ENCODE data around the gene ADAD2.

Gene ADAD2

GRCh38 chr16:84226026-84226425, 35.1 kb downstream of the ADAD2 start:
- DNase-seq, result no peak

- no peak for DNase-seq
Observed at GRCh38 chr16:84227548-84227947, 36.6 kb downstream of the ADAD2 start.

- DNase-seq, result peak; percentile 69 to 74
Observed at GRCh38 chr16:84228256-84228838, 37.4 kb downstream of the ADAD2 start.

GRCh38 chr16:84229471-84229870, 38.5 kb downstream of the ADAD2 start:
- no peak for DNase-seq

- DNase-seq, result no peak
Observed at GRCh38 chr16:84232060-84232459, 41.1 kb downstream of the ADAD2 start.

GRCh38 chr16:84232969-84233368, 42.0 kb downstream of the ADAD2 start:
- no peak for DNase-seq

GRCh38 chr16:84233748-84234147, 42.8 kb downstream of the ADAD2 start:
- no peak for DNase-seq

- DNase-seq, result no peak
Observed at GRCh38 chr16:84234321-84235241, 43.6 kb downstream of the ADAD2 start.

- DNase-seq, result no peak
Observed at GRCh38 chr16:84236671-84237070, 45.7 kb downstream of the ADAD2 start.

GRCh38 chr16:84237994-84238750, 47.2 kb downstream of the ADAD2 start:
- no peak for DNase-seq

GRCh38 chr16:84239141-84239769, 48.3 kb downstream of the ADAD2 start:
- peak in 1 of 2 experiments; percentile 66 for DNase-seq

GRCh38 chr16:84239909-84240308, 49.0 kb downstream of the ADAD2 start, which contains the start of gene KCNG4:
Gene KCNG4 (minus strand): TSS chr16:84240012. CDS start chr16:84237485, 2,527 bp downstream.
- peak; percentile 87 to 93 for DNase-seq

- no peak for DNase-seq
Observed at GRCh38 chr16:84240455-84240854, 49.5 kb downstream of the ADAD2 start.

- DNase-seq, result no peak
Observed at GRCh38 chr16:84241778-84242177, 50.8 kb downstream of the ADAD2 start.

GRCh38 chr16:84242839-84243238, 51.9 kb downstream of the ADAD2 start:
- DNase-seq, result no peak

- DNase-seq, result peak in 1 of 2 experiments; percentile 52
Observed at GRCh38 chr16:84243732-84244131, 52.8 kb downstream of the ADAD2 start.

GRCh38 chr16:84244728-84245127, 53.8 kb downstream of the ADAD2 start:
- no peak for DNase-seq

GRCh38 chr16:84245956-84246678, 55.2 kb downstream of the ADAD2 start:
- peak; percentile 77 to 83 for DNase-seq

GRCh38 chr16:84246679-84247077, 55.7 kb downstream of the ADAD2 start:
- DNase-seq, result peak; percentile 95 to 97
